HG02938 (cell line): ENCODE measurements around the gene UNC5B.
A peak's percentile ranks its signal among the peaks of the same experiment; 100 is the strongest.

Experiments used
- ATAC-seq: cut with Tn5 transposase; IDR thresholded peaks from one replicate; pipeline ENCODE4 v1.9.1; 2021; ENCODE audit warnings: mild to moderate bottlenecking, moderate library complexity; ENCODE audit not compliant: unreplicated experiment

The UNC5B gene

GRCh38 chr10:71314694-71315225 is 102.4 kb downstream of the UNC5B start:
- no peak for ATAC-seq

GRCh38 chr10:71316056-71316785 is 103.9 kb downstream of the UNC5B start:
- no peak for ATAC-seq

GRCh38 chr10:71316786-71317160 is 104.4 kb downstream of the UNC5B start:
- no peak for ATAC-seq

- no peak for ATAC-seq
Observed at GRCh38 chr10:71317739-71318138, 105.4 kb downstream of the UNC5B start.

GRCh38 chr10:71319042-71319799 is 106.9 kb downstream of the UNC5B start, which contains the start of gene SLC29A3:
Gene SLC29A3 (plus strand): TSS chr10:71319259. CDS start chr10:71319310, 51 bp downstream.
- ATAC-seq: peak; percentile 52

GRCh38 chr10:71319800-71320392 is 107.5 kb downstream of the UNC5B start:
- peak; percentile 11 for ATAC-seq

- ATAC-seq: no peak
Observed at GRCh38 chr10:71320592-71320991, 108.2 kb downstream of the UNC5B start.

GRCh38 chr10:71321386-71321785 is 109.0 kb downstream of the UNC5B start:
- no peak for ATAC-seq

- ATAC-seq: no peak
Observed at GRCh38 chr10:71323407-71323806, 111.0 kb downstream of the UNC5B start.

GRCh38 chr10:71324743-71325142 is 112.4 kb downstream of the UNC5B start:
- no peak for ATAC-seq

- ATAC-seq: no peak
Observed at GRCh38 chr10:71325267-71325666, 112.9 kb downstream of the UNC5B start.

- ATAC-seq: no peak
Observed at GRCh38 chr10:71326464-71326881, 114.1 kb downstream of the UNC5B start.

- ATAC-seq: no peak
Observed at GRCh38 chr10:71330789-71331404, 118.5 kb downstream of the UNC5B start.

GRCh38 chr10:71331736-71332135 is 119.4 kb downstream of the UNC5B start:
- ATAC-seq: no peak

GRCh38 chr10:71332466-71332865 is 120.1 kb downstream of the UNC5B start:
- ATAC-seq: no peak

GRCh38 chr10:71333129-71333887 is 120.9 kb downstream of the UNC5B start:
- no peak for ATAC-seq

GRCh38 chr10:71334221-71334791 is 121.9 kb downstream of the UNC5B start:
- no peak for ATAC-seq

GRCh38 chr10:71335173-71335708 is 122.9 kb downstream of the UNC5B start:
- no peak for ATAC-seq

GRCh38 chr10:71336632-71337031 is 124.3 kb downstream of the UNC5B start:
- ATAC-seq: no peak

GRCh38 chr10:71337219-71337701 is 124.9 kb downstream of the UNC5B start:
- ATAC-seq: no peak
